Fibroblast of lung (primary cell): ENCODE data around the gene GATA5. TPM values are rescaled to one million over a fixed set of nuclear protein-coding genes. Genes with fewer than 3 reads are reported as not detected.
A peak's percentile ranks its signal among the peaks of the same experiment; 100 is the strongest.

Source experiments
- DNase-seq, 2 donors: peaks; one replicate each; pipeline versions ENCODE4 v3.0.0 to v3.0.0-alpha.2; 2010; ENCODE audit warnings: low read depth in 2 of 2
- H2AFZ ChIP-seq: 2 replicates; pipeline ENCODE4 v1.5.1; 2012; ENCODE audit warnings: low read length, control low read depth, inconsistent platforms
- H3K27ac ChIP-seq: 2 replicates; pipeline ENCODE4 v1.5.1; 2011; ENCODE audit warnings: low read length, control low read depth; ENCODE audit not compliant: insufficient read depth
- H3K27me3 ChIP-seq: 2 replicates; pipeline ENCODE4 v1.5.1; 2011; ENCODE audit warnings: mild to moderate bottlenecking, low read length; ENCODE audit not compliant: control insufficient read depth, insufficient read depth
- H3K36me3 ChIP-seq: 2 replicates; pipeline ENCODE4 v1.5.1; 2011; ENCODE audit warnings: low read length; ENCODE audit not compliant: control insufficient read depth, insufficient read depth
- H3K4me1 ChIP-seq: 2 replicates; pipeline ENCODE4 v1.5.1; 2011; ENCODE audit warnings: low read length; ENCODE audit not compliant: control insufficient read depth, insufficient read depth; ENCODE audit errors: extremely low read depth
- H3K4me2 ChIP-seq: 2 replicates; pipeline ENCODE4 v1.5.1; 2011; ENCODE audit warnings: low read length, control low read depth; ENCODE audit not compliant: insufficient read depth; ENCODE audit errors: extremely low read depth
- H3K4me3 ChIP-seq, 4 experiments: fragments of 200-600 bp in 1 of 4; sonication (generic) in 1 of 4; replicated peaks in 1 of 4; 2 replicates each; pipeline ENCODE4 v1.5.1; 2011 to 2016; ENCODE audit warnings: low read length in 4 of 4, low read depth in 3 of 4, mild to moderate bottlenecking in 3 of 4, control low read depth in 2 of 4, inconsistent platforms in 1 of 4, mixed read lengths in 1 of 4; ENCODE audit not compliant: insufficient read depth in 1 of 4; ENCODE audit errors: control extremely low read depth in 1 of 4
- H3K79me2 ChIP-seq: 2 replicates; pipeline ENCODE4 v1.5.1; 2012; ENCODE audit warnings: mild to moderate bottlenecking, low read length, inconsistent platforms; ENCODE audit not compliant: control insufficient read depth, insufficient read depth
- H3K9ac ChIP-seq: 2 replicates; pipeline ENCODE4 v1.5.1; 2011; ENCODE audit warnings: mild to moderate bottlenecking, low read length, control low read depth; ENCODE audit not compliant: insufficient read depth
- H3K9me3 ChIP-seq: 2 replicates; pipeline ENCODE4 v1.5.1; 2012; ENCODE audit warnings: low read depth, low read length; ENCODE audit not compliant: control insufficient read depth, insufficient read depth
- H4K20me1 ChIP-seq: 2 replicates; pipeline ENCODE4 v1.5.1; 2011; ENCODE audit warnings: low read length; ENCODE audit not compliant: control insufficient read depth, insufficient read depth; ENCODE audit errors: extremely low read depth
- EZH2 ChIP-seq: IDR thresholded peaks from 2 replicates; pipeline ENCODE4 v1.5.1; 2012; ENCODE audit warnings: low read length, control low read depth, mild to moderate bottlenecking; ENCODE audit errors: missing control alignments
- polyA plus RNA-seq, 2 donors: library from polyadenylated mRNA; depleted of rRNA in 1 of 2; stranded (reverse) in 1 of 2; unstranded in 1 of 2; fragments of >200 nt; gene quantifications; 2 replicates each; pipeline ENCODE4 v1.2.1, GENCODE V29; 2011 to 2012; ENCODE audit warnings: missing spikeins in 1 of 2
- total RNA-seq: library from RNA; depleted of rRNA; stranded (reverse); fragments of >200 nt; gene quantifications from 2 replicates; pipeline ENCODE4 v1.2.1, GENCODE V29; 2014
- TF ChIP-seq, protein P1 (sequence below), 2 donors: IDR thresholded peaks in 1 of 2; conservative IDR thresholded peaks in 1 of 2; 1 replicate in 1 of 2; 2 replicates in 1 of 2; pipeline ENCODE4 v1.5.1; 2011 to 2012; ENCODE audit warnings: low read length in 2 of 2, control low read depth in 1 of 2, inconsistent platforms in 1 of 2, low read depth in 1 of 2, mild to moderate bottlenecking in 1 of 2

GATA5 gene
- total and polyA plus RNA-seq, 2 donors (not counting 1 experiment from before 2014, with no cell fraction given) = 0.02 to 0.83 TPM

DNA sequence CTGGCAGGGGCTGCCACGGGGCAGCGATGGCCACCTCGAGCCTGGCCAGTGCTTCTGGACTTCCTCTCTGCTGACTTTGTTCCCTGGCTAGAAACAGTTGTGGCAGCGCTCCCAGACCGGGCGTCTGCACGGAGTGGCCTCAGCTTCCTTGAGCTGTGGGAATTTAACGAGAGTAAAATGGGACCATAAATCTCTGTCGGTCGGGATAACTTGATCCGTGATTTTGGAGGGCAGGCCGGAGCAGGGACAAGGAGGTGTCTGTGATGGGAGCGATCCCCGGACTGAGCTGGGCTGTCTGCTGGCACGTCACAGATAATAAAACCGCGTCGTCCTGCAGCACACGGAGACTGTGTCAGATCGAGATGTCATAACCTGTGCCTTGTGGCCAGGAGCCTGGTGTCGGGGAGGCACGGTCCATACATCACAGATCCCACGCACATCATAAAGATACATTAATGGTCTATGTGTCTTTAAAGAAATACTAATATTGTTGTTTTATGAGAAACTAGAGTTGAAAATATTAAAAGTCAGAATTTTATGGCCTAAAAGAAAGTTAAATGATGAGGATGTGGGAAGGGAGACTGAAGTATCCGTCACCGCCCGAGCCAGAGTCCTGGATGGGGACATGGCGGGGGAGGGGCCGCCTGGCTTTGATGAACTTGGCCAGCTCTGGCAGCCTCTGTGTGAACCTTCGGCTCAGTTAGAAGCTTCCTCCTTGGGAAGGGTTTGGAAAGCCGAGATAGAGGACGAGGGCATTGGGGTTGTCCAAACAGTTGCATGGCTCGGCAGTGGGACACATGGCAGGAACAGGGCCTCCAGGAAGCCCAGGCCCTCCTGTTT is 41.9 kb downstream of the GATA5 start:
- Histone ChIP-seq H2AFZ (no peak overlapping the region), H3K27me3 (peaks cover 36% of the 10 kb centered on the region), H3K9ac (no peak overlapping the region)

DNA sequence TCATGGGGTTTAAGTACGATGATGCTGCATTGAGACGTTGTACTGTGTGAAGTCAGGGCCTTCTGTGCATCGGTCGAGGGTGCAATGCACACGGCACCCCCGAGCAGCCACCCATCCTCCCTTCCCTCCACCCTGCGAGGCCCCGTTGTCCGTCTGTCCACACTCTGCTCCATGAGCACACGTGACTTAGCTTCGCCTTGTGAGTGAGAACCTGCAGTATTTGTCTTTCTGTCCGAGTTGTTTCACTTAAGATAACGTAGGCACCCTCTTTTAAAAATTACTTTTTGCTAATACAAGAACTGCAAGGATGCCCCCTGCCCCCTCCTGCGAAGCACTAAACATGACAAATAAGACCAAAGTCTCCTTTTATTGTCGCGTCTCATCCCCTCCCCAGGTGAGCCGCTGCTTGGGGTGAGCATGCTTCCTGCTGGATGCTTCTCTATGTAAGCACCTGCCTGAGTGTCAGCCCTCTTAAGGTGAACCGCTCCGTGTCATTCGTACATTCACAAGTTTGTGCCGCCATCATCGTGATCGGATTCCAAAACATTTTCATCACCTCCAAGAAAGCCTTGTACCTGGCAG is 44.8 kb downstream of the GATA5 start:
- DNase-seq = no peak
- Histone ChIP-seq H3K9ac (no peak overlapping the region), H2AFZ (no peak overlapping the region), H3K4me3 (no peak overlapping the region), H3K27ac (no peak overlapping the region), H3K9me3 (no peaks in the 10 kb centered on the region), H3K27me3 (peaks cover 30% of the 10 kb centered on the region), H3K4me2 (no peak overlapping the region), H4K20me1 (no peaks in the 10 kb centered on the region), H3K4me1 (no peaks in the 10 kb centered on the region), H3K36me3 (no peaks in the 10 kb centered on the region), H3K79me2 (no peaks in the 10 kb centered on the region)
- TF ChIP-seq, protein P1, sequence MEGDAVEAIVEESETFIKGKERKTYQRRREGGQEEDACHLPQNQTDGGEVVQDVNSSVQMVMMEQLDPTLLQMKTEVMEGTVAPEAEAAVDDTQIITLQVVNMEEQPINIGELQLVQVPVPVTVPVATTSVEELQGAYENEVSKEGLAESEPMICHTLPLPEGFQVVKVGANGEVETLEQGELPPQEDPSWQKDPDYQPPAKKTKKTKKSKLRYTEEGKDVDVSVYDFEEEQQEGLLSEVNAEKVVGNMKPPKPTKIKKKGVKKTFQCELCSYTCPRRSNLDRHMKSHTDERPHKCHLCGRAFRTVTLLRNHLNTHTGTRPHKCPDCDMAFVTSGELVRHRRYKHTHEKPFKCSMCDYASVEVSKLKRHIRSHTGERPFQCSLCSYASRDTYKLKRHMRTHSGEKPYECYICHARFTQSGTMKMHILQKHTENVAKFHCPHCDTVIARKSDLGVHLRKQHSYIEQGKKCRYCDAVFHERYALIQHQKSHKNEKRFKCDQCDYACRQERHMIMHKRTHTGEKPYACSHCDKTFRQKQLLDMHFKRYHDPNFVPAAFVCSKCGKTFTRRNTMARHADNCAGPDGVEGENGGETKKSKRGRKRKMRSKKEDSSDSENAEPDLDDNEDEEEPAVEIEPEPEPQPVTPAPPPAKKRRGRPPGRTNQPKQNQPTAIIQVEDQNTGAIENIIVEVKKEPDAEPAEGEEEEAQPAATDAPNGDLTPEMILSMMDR (conservative IDR thresholded peaks at IDR 0.05 in 1 of 2, IDR thresholded peaks at IDR 0.05 in 1 of 2; ENCODE audit: low read depth in 1 of 2, low read length in 2 of 2) = no peak
- TF ChIP-seq EZH2 = no peak

More for the DNA sequence above, 41.9 kb downstream of the GATA5 start:
- no peaks in the 10 kb centered on the region for H3K9me3 ChIP-seq
- no peak overlapping the region for H3K4me3 ChIP-seq
- H3K4me2 ChIP-seq = no peak overlapping the region
- H3K27ac ChIP-seq = no peak overlapping the region
- DNase-seq = no peak
- no peaks in the 10 kb centered on the region for H3K36me3 ChIP-seq
- H4K20me1 ChIP-seq = no peaks in the 10 kb centered on the region
- H3K79me2 ChIP-seq = no peaks in the 10 kb centered on the region
- no peaks in the 10 kb centered on the region for H3K4me1 ChIP-seq
- peak; percentile 58 for TF ChIP-seq EZH2
- TF ChIP-seq, protein P1 (conservative IDR thresholded peaks at IDR 0.05 in 1 of 2, IDR thresholded peaks at IDR 0.05 in 1 of 2; ENCODE audit: low read depth in 1 of 2, low read length in 2 of 2) = no peak

DNA sequence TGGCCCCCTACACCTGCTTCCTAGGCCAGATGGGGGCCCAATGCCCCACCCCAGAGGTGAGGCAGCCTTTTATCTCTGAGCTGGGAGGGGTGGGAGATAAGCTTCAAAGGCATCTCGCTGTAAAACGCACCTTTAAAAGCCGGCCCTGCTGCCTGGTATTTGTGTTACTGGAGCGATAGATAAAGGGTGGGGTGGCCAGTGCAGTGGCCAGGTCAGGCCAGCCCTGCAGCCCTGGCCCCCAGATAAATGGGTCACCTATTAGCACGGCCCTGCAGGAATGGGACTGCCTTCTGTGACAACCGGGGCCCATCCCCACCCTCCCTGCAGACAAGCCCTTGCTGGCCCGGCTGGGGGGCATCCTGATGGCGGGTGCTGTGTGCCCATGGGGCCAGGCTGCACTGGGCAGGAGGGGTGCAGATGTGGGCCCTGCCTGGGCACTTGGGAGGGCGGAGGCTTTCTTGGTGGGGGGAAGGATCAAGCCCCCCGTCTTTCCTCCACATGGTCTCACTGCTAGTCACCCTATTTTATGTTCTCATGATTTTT is 45.4 kb downstream of the GATA5 start:
- H3K36me3 ChIP-seq = no peaks in the 10 kb centered on the region
- no peak overlapping the region for H3K4me3 ChIP-seq
- H3K4me1 ChIP-seq = no peaks in the 10 kb centered on the region
- no peak overlapping the region for H2AFZ ChIP-seq
- peaks cover 26% of the 10 kb centered on the region for H3K27me3 ChIP-seq
- H4K20me1 ChIP-seq = no peaks in the 10 kb centered on the region
- H3K79me2 ChIP-seq = no peaks in the 10 kb centered on the region
- no peak overlapping the region for H3K9ac ChIP-seq
- no peak overlapping the region for H3K4me2 ChIP-seq
- TF ChIP-seq, protein P1 (conservative IDR thresholded peaks at IDR 0.05 in 1 of 2, IDR thresholded peaks at IDR 0.05 in 1 of 2; ENCODE audit: low read depth in 1 of 2, low read length in 2 of 2) = no peak
- no peak for TF ChIP-seq EZH2
- H3K9me3 ChIP-seq = no peaks in the 10 kb centered on the region
- no peak overlapping the region for H3K27ac ChIP-seq
- no peak for DNase-seq
